T-helper 9 cell (primary cell): ENCODE data around the gene SCO2.

Source experiments
- DNase-seq: peaks from one replicate; pipeline ENCODE4 v3.0.0-alpha.2; 2020

SCO2 gene

DNA sequence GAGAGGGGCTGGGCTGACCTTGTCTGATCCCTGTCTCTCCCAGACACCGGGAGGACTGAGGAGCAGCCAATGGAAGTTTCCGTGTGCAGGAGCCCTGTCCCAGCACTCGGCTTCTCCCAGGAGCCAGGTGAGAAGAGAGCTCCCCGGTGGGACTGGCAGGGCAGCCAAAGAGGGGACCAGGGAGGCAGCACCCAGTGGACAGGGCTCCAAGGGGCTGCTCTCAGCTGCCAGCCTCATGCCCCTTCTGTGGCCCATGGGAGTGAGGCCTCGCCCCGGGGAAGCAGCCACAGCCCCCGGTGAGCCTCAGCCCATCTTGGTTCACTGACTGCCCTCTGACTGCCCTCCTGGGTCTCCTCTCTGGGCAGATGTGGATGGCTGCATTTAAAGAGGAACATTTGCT lies 6.8 kb downstream of the SCO2 start:
- no peak for DNase-seq

DNA sequence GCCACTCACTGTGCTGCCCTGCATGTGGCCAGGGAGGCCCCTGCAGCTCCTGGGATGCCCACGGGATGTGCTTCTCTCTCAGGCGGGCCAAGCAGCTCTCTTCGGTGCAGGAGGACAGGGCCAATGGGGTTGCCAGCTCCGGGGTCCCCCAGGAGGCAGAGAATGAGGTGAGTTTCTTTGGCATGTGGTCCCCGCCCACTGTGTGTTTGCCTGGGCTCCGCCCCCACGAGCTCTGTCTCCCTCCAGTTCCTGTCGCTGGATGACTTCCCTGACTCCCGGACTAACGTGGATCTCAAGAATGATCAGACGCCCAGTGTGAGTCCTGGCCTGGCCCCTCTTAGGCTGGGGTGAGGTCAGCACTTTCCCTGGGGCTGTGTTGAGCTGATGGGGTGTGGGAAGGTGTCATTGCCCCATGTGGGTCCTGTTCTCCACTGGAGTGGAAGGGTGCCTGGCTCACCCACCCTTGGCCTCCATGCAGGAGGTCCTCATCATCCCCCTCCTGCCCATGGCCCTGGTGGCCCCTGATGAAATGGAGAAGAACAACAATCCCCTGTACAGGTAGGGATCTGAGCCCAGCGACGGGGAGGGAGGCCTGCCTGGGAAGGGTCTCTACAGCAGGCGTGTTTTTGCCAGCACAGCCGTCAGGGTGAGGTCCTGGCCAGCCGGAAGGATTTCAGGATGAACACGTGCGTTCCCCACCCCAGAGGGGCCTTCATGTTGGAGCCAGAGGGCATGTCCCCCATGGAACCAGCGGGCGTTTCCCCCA lies 7.7 kb downstream of the SCO2 start:
- DNase-seq, result no peak

- DNase-seq, result no peak
These were observed 8.5 kb downstream of the SCO2 start for GRCh38 chr22:50516891-50517290.

GRCh38 chr22:50516068-50516467 lies 9.3 kb downstream of the SCO2 start:
- no peak for DNase-seq

GRCh38 chr22:50513175-50513574 lies 12.2 kb downstream of the SCO2 start:
- no peak for DNase-seq

GRCh38 chr22:50508897-50509296 lies 16.5 kb downstream of the SCO2 start:
- DNase-seq, result no peak

- peak; percentile 96 for DNase-seq
These were observed 17.2 kb downstream of the SCO2 start, which contains the start of gene NCAPH2 for GRCh38 chr22:50507991-50508884. TSS of gene NCAPH2 (plus strand) at chr22:50508224. CDS start at chr22:50508338, 114 bp downstream.

GRCh38 chr22:50507421-50507990 lies 17.9 kb downstream of the SCO2 start, which contains the start of gene LMF2:
TSS of gene LMF2 (minus strand) at chr22:50507702. CDS start at chr22:50507675, 27 bp downstream.
- peak; percentile 94 for DNase-seq

- DNase-seq, result no peak
These were observed 18.6 kb downstream of the SCO2 start for GRCh38 chr22:50506611-50507420.

DNA sequence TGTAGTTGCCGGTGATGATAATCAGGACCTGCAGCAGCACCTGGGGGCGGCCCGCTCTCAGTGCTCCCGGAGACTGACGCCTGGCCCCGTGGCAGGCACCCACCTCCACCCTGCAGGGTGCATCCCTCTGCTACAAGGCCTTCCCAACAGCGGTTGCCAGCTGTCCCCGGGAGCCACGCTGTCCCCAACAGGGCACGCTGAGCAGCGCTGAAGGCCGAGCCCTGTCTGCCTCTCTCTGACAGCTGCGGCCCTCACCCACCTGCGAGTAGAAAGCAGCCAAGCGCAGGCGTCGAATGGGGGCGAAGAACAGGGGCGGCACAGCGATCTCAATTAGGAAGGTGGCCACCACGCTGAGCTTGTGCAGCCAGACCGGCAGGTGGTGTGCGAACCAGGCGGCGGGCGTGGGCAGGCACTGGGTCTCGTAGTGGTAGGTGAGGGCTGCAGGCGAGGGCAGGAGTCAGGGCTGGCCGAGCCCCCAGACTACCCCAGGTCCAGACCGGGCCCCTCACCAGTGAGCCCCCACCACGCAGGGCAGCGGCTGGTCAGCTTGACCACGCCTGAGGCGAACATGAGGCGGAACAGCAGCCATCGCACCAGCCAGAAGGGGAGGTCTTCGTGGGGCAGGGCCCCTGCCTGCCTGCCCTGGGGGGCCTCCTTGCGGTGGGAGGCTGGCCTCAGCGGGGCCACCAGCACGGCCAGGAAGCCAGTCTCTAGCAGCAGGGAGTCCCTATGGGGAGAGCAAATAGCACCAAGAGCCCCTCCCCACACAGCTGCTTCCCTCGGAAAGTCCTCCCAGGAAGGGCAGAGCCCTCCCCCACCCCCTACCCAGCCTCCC lies 19.4 kb downstream of the SCO2 start:
- no peak for DNase-seq

DNA sequence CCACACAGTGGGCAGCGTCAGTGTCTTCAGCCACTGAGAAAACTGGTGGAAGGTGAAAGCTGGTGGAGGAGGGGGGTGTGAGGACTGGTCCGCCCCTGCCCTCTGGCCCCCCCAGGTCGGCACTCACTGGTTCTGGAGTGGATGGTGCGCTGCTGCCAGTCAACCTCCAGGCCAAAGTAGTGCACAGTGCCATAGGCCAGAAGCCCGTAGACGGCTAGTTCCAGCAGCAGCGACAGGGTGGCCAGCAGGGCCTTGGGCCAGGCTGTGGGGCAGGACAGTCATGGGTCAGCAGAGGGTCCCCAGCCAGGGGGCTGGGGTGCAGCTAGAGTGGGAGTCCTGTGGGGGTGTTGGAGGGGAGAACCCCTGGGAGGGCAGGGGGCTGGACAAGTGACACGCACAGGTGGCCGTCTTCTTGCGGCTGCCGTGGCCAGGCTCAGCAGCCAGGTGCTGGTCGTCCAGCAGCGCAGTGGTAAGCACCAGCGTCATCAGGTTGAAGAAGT lies 20.1 kb downstream of the SCO2 start:
- DNase-seq, result no peak

- DNase-seq, result no peak
These were observed 20.8 kb downstream of the SCO2 start for GRCh38 chr22:50504369-50505211.

GRCh38 chr22:50503475-50504145 lies 21.8 kb downstream of the SCO2 start:
- DNase-seq, result no peak

- no peak for DNase-seq
These were observed 22.5 kb downstream of the SCO2 start for GRCh38 chr22:50502628-50503474.

DNA sequence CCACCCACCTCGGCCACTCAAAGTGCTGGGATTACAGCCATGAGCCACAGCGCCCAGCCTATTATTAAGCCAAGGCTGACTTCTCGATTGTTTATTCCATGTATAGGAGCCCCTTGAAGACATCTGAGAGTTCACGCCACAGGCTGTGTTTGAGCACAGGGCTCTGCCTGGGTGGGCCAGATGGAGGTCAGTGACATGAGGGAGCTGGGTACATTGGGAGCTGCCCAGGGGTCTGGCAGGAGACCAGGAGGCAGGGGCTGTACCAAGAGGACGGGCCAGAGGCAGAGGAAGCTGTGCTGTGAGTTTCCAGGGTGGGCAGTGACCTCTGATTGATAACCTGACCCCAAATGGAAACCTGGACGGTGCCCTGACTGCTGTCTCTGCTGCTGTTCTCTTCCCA lies 23.3 kb downstream of the SCO2 start:
- no peak for DNase-seq

DNA sequence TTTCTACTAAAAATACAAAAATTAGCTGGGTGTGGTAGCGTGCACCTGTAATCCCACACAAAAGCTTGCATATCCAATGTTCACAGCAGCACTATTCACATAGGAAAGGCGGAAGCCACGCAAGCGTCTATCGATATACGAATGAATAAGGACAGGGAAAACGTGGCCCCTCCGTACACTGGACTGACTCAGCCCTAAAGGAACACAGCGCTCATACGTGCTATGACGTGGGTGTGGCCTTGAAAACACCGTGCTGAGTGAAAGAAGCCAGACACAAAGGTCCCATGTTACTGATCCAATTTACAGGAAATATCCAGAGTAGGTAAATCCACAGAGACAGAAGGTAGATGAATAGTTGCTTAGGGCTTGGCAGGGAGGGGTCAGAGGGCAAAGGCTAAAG lies 24.9 kb downstream of the SCO2 start:
- no peak for DNase-seq

DNA sequence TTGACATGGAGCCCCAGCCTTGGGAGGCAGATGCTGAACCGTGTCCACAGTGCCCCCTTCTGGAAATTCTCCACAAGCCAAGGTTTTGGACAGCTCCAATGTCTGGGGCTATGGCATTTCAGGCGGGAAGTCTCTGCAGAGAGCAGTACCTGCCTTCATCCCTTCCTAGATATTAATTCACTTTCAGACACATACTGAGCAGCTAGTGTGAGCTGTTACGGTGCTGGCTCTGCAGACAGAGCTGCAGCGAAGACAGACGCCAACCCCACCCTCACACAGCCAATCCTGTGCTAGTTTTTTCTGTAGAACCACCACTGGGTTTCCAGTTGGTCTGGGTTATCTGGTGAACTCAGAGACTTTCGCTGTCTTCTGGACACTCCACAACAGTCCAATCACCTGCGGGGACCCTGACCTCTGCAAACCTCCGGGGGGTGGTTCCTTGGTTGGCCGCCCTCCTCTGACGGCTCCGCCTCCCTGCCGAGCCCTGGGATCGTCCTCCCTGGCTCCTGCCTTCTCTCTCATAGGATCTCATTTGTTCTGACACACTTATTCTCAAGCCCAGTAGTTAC lies 27.0 kb downstream of the SCO2 start:
- peak; percentile 49 for DNase-seq

- DNase-seq, result no peak
These were observed 28.3 kb downstream of the SCO2 start for GRCh38 chr22:50497093-50497492.
